Measurements from ENCODE around the gene AKR7A2. TPM values are rescaled to one million over a fixed set of nuclear protein-coding genes. Genes with fewer than 3 reads are reported as not detected.

The AKR7A2 gene
- total RNA-seq = 10 to 100 TPM; 57.9 to 85.2 (median 72.1) TPM
- long read RNA-seq, donor 1, transcript AKR7A2-201 (7 exons, 1,362 nt) = major isoform, 112 of 116 reads
- long read RNA-seq, donor 1, partial matches to known transcripts = 1 of 116 reads
- long read RNA-seq, donor 1, other reads (novel, unspliced or antisense) = 3 of 116 reads
- long read RNA-seq, donor 2, transcript AKR7A2-201 (7 exons, 1,362 nt) = major isoform, 168 of 172 reads
- long read RNA-seq, donor 2, partial matches to known transcripts = 1 of 172 reads
- long read RNA-seq, donor 2, other reads (novel, unspliced or antisense) = 1 of 172 reads

DNA sequence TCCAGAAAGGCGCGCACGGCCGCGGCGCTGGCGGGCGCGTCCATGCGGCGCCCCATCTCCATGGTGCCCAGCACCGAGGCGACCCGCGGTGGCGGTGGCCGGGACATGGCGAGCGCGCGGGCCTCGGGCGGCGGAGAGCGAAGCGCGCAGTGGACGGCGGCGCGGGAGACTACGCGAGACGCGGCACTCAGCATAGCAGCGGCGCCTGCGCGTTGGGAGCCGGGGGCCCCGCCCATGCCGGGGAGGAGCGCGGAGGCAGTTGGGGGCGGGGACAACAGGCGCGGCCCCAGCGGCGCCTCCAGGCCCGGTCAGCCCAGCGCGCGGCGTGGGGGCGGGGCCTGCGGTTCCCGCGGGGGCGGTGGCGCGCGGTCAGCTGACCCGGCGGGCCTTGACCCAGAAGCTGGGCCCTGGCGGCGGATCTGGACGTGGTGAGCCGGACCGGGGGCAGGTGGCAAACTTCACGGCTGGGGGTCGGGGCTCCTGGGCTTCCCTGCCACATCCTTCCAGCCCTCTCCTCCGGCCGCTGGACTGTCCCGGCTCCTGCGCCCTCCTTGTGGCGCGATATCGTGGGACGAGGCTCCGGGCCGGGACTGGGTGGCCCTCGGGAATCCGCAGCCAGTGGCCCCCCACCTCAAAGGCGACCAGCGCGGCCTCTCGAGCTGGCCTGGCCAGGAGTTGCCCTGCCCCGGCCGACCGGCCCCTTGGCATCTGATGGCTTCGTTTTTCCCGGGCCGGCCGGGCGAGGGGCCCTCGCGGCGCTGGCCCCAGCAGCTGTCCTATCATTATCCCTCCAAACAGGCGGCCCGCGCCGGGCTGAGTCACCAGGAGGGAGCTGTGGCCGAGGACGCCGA, at the start of gene AKR7A2, which contains the start of gene SLC66A1:
TSS of gene AKR7A2 (minus strand) at position 214 of the 851 bp plus-strand sequence. CDS start at position 194, 20 bp downstream.
TSS of gene SLC66A1 (plus strand) at position 396 of the 851 bp plus-strand sequence. CDS start 5,352 bp downstream, outside the sequence.
- H3K9me3 ChIP-seq = no peaks in the 10 kb centered on the region
- DNase-seq (peak; percentile 91 to 97 (median 95)), ATAC-seq (peak; percentile 93)
- intact Hi-C loops (cut with DNase I, micrococcal nuclease) = no loop called here
- TF ChIP-seq, protein P1, sequence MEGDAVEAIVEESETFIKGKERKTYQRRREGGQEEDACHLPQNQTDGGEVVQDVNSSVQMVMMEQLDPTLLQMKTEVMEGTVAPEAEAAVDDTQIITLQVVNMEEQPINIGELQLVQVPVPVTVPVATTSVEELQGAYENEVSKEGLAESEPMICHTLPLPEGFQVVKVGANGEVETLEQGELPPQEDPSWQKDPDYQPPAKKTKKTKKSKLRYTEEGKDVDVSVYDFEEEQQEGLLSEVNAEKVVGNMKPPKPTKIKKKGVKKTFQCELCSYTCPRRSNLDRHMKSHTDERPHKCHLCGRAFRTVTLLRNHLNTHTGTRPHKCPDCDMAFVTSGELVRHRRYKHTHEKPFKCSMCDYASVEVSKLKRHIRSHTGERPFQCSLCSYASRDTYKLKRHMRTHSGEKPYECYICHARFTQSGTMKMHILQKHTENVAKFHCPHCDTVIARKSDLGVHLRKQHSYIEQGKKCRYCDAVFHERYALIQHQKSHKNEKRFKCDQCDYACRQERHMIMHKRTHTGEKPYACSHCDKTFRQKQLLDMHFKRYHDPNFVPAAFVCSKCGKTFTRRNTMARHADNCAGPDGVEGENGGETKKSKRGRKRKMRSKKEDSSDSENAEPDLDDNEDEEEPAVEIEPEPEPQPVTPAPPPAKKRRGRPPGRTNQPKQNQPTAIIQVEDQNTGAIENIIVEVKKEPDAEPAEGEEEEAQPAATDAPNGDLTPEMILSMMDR (IDR thresholded peaks at IDR 0.05) = no peak
- peaks cover 36% of the 10 kb centered on the region for H3K4me1 ChIP-seq (ENCODE audit: low read depth)
- peaks cover 3% of the 10 kb centered on the region for H3K36me3 ChIP-seq (ENCODE audit: low read depth)
- peak within 1 kb of the TSS; percentile 61 for H3K4me3 ChIP-seq

DNA sequence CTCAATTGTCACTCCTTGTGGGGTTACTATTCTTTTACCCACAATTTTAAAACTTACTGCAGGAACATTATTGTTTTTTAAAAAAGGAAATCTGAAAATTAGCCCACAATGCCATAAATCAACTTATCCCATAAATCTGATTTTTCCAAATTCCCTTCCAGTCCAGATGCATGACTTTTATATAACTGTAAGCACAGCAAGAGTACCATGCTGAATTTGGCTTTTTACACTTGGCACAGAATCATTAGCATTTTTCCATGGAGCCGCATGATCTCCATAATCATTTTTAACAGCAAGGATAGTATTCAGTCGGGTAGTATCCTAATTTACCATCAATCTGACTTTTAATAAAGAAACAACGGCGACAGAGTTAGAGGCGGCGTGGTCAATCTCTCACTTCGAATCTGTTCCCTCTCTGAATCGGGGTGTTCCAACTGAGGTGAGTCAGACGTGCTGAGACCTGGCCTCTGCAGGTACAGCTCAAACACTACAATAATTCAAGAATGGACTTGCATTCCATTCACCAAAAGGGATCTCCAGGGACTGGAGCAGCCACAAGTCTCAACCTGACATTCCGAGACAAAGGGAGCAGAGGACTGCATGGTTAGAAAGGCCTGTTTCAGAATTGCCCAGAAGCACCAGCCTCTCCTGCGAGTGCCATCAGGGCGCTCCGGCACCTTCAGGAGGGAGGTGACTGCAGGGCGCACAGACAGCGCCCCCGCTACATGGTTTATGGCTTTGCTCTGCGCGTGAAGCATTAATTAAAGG, 49.1 kb upstream of the AKR7A2 start:
- Histone ChIP-seq H3K4me1 (ENCODE audit: low read depth) (no peaks in the 10 kb centered on the region), H3K9me3 (no peaks in the 10 kb centered on the region), H3K4me3 (no peak overlapping the region), H3K36me3 (ENCODE audit: low read depth) (no peaks in the 10 kb centered on the region)
- intact Hi-C loops (cut with DNase I, micrococcal nuclease) = no loop called here
- DNase-seq = no peak
- no peak for ATAC-seq
- TF ChIP-seq, protein P1 (IDR thresholded peaks at IDR 0.05) = no peak

DNA sequence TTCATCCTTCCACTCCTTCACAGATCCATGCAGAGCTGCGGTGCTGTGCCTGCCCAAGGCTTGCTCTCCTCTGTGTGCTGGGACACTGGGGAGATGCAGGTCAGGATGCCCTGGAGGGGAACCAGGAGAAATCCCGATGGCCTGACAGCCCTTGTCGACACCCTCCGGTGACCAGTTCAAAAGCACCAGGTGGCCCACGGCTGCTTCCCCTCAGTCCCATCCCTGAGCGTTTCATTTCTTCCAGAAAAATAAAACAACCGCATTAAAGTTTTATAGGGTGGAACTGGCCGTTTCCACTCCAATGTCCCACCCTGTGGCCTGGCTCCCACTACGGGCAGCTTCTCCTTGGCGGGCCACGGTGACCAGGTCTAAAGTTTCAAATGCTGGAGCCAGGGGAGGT, 48.5 kb upstream of the AKR7A2 start:
- Histone ChIP-seq H3K36me3 (ENCODE audit: low read depth) (peaks cover 1% of the 10 kb centered on the region), H3K4me3 (no peak overlapping the region), H3K9me3 (no peaks in the 10 kb centered on the region), H3K4me1 (ENCODE audit: low read depth) (no peaks in the 10 kb centered on the region)
- ATAC-seq (no peak), DNase-seq (no peak)
- intact Hi-C loops (cut with DNase I, micrococcal nuclease) = no loop called here
- TF ChIP-seq, protein P1 (IDR thresholded peaks at IDR 0.05) = no peak

DNA sequence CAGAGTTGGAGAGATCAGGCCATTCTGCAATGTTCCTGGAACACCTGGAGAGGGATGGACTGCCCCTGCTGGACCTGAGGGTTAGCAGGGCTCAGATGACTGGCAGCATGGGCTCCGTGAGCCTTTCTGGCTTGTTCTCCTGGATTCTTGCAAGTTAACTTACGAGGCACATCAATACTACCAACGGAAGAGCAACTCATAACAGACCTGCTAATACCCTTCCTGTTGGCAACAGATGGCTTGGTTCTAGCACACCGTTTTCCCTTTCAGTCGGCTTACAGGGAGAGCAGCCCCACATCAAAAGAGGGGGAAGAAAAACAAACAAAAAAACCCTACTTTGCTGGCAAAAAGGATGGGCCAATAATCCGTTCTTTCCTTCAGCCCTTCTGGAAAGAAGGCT, 48.1 kb upstream of the AKR7A2 start:
- no peak for ATAC-seq
- peaks cover 5% of the 10 kb centered on the region for H3K36me3 ChIP-seq (ENCODE audit: low read depth)
- TF ChIP-seq, protein P1 (IDR thresholded peaks at IDR 0.05) = no peak
- intact Hi-C loops (cut with DNase I, micrococcal nuclease) = no loop called here
- DNase-seq = no peak
- H3K4me3 ChIP-seq = no peak overlapping the region
- no peaks in the 10 kb centered on the region for H3K4me1 ChIP-seq (ENCODE audit: low read depth)
- no peaks in the 10 kb centered on the region for H3K9me3 ChIP-seq

DNA sequence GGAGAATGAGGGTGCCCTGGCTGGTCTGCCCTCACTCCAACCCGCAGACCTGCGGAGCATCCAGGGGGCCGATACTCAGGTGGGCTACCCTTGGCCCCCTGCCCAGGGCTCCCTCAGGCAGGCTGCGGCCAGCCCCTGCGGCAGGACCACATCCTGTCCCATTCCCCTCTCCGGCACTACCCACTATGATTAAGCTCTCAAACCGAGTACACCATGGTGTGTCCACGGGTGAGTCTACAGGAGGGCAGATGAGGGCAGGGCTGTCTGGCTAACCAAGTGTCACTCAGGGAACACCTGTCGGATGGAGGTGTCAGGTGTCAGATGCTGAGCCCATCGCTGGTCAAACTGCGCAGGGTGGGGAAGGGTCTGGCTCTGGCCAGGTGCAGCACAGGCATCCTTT, 47.4 kb upstream of the AKR7A2 start:
- Histone ChIP-seq H3K36me3 (ENCODE audit: low read depth) (peaks cover 7% of the 10 kb centered on the region), H3K4me3 (no peak overlapping the region), H3K4me1 (ENCODE audit: low read depth) (no peaks in the 10 kb centered on the region), H3K9me3 (no peaks in the 10 kb centered on the region)
- ATAC-seq = no peak
- DNase-seq = no peak
- intact Hi-C loops (cut with DNase I, micrococcal nuclease) = no loop called here
- TF ChIP-seq, protein P1 (IDR thresholded peaks at IDR 0.05) = no peak

Data from mucosa of descending colon (tissue), 3 donors.